ENCODE measurements around the gene TWNK. TPM values are rescaled to one million over a fixed set of nuclear protein-coding genes. Genes with fewer than 3 reads are reported as not detected.

The TWNK gene
- 17.8 and 30.3 TPM in 2 replicates for total RNA-seq

GRCh38 chr10:100986952-100987684 lies at the start of gene TWNK, which contains the start of gene MRPL43:
TWNK (plus strand) TSS chr10:100987543; CDS start chr10:100988211, 668 bp downstream.
MRPL43 (minus strand) TSS chr10:100987497; CDS start chr10:100987443, 54 bp downstream.

DNA sequence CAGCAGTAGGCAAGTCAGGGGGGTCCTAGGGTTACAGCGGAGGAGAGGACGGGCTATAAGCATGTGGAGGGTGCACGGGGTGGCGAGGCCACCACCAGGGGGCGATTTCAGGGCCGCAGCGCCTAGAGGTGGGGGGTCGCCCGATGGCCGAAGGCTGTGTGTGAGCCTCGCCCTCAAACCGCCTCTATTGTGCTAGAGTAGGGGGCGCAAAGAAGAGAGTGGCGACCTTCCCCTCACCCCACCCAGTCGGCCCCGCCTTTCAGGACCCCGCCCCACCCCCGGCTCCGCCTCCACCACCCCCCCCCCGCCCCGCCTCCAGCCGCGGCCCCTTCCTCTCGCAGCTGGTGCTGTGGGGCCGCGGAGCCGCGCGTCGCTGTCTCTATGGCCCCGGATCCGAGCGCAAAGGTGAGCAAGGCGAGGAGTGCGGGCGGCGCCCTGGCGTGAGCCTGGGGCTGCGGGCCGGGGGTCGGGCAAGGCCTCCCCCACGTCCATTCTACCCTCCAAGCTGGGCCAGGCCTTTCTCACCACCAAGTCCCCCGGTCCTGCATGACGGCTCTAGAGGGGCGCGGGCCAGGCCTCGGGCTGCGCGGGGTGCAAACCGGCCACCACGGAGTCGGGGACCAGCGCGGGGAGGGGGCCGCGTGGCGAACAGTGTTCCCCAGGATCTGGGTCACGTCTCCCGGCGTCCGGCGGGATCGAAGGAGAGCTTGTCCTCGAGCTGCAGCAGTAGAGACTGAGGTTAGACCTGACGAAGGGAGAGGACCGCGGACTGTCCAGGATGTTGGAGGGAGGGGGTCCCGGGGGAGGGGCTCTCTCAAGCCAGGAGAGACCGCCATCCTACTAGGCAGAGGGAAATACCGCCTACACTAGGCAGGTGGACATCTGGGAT lies 17.9 kb upstream of the TWNK start, which contains the start of gene SEMA4G:
Gene SEMA4G (plus strand): TSS at position 318 of the 889 bp plus-strand sequence. CDS start 3,409 bp downstream, outside the sequence.

GRCh38 chr10:100999742-101000126 lies 12.4 kb downstream of the TWNK start, which contains the start of gene LZTS2:
LZTS2 (plus strand) TSS chr10:100999808; CDS start chr10:101002539, 2,731 bp downstream.

GRCh38 chr10:101031128-101031795 lies 43.9 kb downstream of the TWNK start, which contains the start of the genes PDZD7 and SFXN3:
PDZD7 (minus strand) TSS chr10:101031129; CDS start chr10:101030219, 910 bp downstream.
SFXN3 (plus strand) TSS chr10:101031234; CDS start chr10:101034695, 3,461 bp downstream.

Other genes with a start within 250 kb of the TWNK start
- gene PAX2, start 242.0 kb upstream of the TWNK start, total RNA-seq: not detected in 2 replicates
- 16.4 and 35.6 TPM in 2 replicates for gene SLF2, start 74.6 kb upstream of the TWNK start, total RNA-seq
- gene SEMA4G, start 18.0 kb upstream of the TWNK start, total RNA-seq: under 0.01 and 0.78 TPM in 2 replicates
- 35.7 and 52.6 TPM in 2 replicates for gene MRPL43, start within 50 bp of the TWNK start, total RNA-seq
- gene LZTS2, start 12.3 kb downstream of the TWNK start, total RNA-seq: 35.5 and 75.5 TPM in 2 replicates
- gene PDZD7, start 43.6 kb downstream of the TWNK start, total RNA-seq: 0.34 and 1.4 TPM in 2 replicates
- gene SFXN3, start 43.7 kb downstream of the TWNK start, total RNA-seq: 8.9 and 32.2 TPM in 2 replicates
- gene KAZALD1, start 74.4 kb downstream of the TWNK start, total RNA-seq: 0.78 and 2.4 TPM in 2 replicates
- not detected in 2 replicates for gene TLX1, start 143.8 kb downstream of the TWNK start, total RNA-seq
- gene LBX1, start 241.9 kb downstream of the TWNK start, total RNA-seq: not detected in 2 replicates

Data from nasal cavity respiratory epithelium epithelial cell of viscerocranial mucosa (primary cell).